Subcutaneous abdominal adipose tissue (tissue), 5 donors: Measurements from ENCODE around the gene SEC23A.

Experiments
- H3K27ac ChIP-seq: one replicate; pipeline ENCODE4 v1.7.0; 2013; ENCODE audit warnings: low read depth, mild to moderate bottlenecking, inconsistent platforms, low read length, moderate library complexity
- H3K27me3 ChIP-seq, 5 donors: one replicate each; pipeline ENCODE4 v1.7.0; 2013; ENCODE audit warnings: low read length in 5 of 5, inconsistent platforms in 1 of 5; ENCODE audit not compliant: control insufficient read depth in 5 of 5, insufficient read depth in 4 of 5
- H3K36me3 ChIP-seq, 5 donors: one replicate each; pipeline ENCODE4 v1.7.0; 2013; ENCODE audit warnings: low read length in 5 of 5; ENCODE audit not compliant: control insufficient read depth in 5 of 5, insufficient read depth in 5 of 5
- H3K4me1 ChIP-seq, 5 donors: one replicate each; pipeline ENCODE4 v1.7.0; 2013; ENCODE audit warnings: low read length in 5 of 5, mild to moderate bottlenecking in 3 of 5, moderate library complexity in 1 of 5; ENCODE audit not compliant: control insufficient read depth in 5 of 5, insufficient read depth in 5 of 5
- H3K4me3 ChIP-seq, 5 donors: one replicate each; pipeline ENCODE4 v1.7.0; 2013; ENCODE audit warnings: low read length in 5 of 5, low read depth in 1 of 5
- H3K9ac ChIP-seq, 5 donors: one replicate each; pipeline ENCODE4 v1.7.0; 2013; ENCODE audit warnings: low read length in 5 of 5, mild to moderate bottlenecking in 4 of 5, moderate library complexity in 3 of 5
- H3K9me3 ChIP-seq, 5 donors: one replicate each; pipeline ENCODE4 v1.7.0; 2013; ENCODE audit warnings: low read length in 5 of 5; ENCODE audit not compliant: control insufficient read depth in 5 of 5
- donor health status: healthy.
- donor health status: healthy.
- donor health status: healthy.
- donor health status: healthy.
- donor health status: healthy.

Gene SEC23A

GRCh38 chr14:38994731-38995130, 108.3 kb downstream of the SEC23A start:
- H3K27ac ChIP-seq = no peak overlapping the region
- H3K36me3 ChIP-seq = no peaks in the 10 kb centered on the region

GRCh38 chr14:38993981-38994380, 109.1 kb downstream of the SEC23A start:
- no peak overlapping the region for H3K4me3 ChIP-seq
- no peak overlapping the region for H3K27ac ChIP-seq
- H3K4me1 ChIP-seq = peaks cover 0 to 31% (median 0%) of the 10 kb centered on the region in 5 donors
- H3K27me3 ChIP-seq = no peaks in the 10 kb centered on the region
- H3K9me3 ChIP-seq = no peaks in the 10 kb centered on the region
- no peak overlapping the region for H3K9ac ChIP-seq
- H3K36me3 ChIP-seq = no peaks in the 10 kb centered on the region

More at GRCh38 chr14:38994731-38995130, 108.3 kb downstream of the SEC23A start:
- H3K9ac ChIP-seq = no peak overlapping the region
- H3K4me1 ChIP-seq = peaks cover 0 to 30% (median 0%) of the 10 kb centered on the region in 5 donors
- H3K27me3 ChIP-seq = no peaks in the 10 kb centered on the region
- H3K9me3 ChIP-seq = no peaks in the 10 kb centered on the region
- no peak overlapping the region for H3K4me3 ChIP-seq

- Histone ChIP-seq H3K4me3 (no peak overlapping the region), H3K4me1 (peaks cover 0 to 31% (median 0%) of the 10 kb centered on the region in 5 donors), H3K9ac (no peak overlapping the region), H3K9me3 (no peaks in the 10 kb centered on the region), H3K27me3 (no peaks in the 10 kb centered on the region), H3K36me3 (no peaks in the 10 kb centered on the region), H3K27ac (no peak overlapping the region)
Measured at GRCh38 chr14:38992067-38992844, 110.8 kb downstream of the SEC23A start.

- Histone ChIP-seq H3K36me3 (no peaks in the 10 kb centered on the region), H3K9ac (no peak overlapping the region), H3K9me3 (no peaks in the 10 kb centered on the region), H3K4me3 (no peak overlapping the region), H3K27ac (no peak overlapping the region), H3K27me3 (no peaks in the 10 kb centered on the region), H3K4me1 (peaks cover 0 to 31% (median 0%) of the 10 kb centered on the region in 5 donors)
Measured at GRCh38 chr14:38991299-38991698, 111.7 kb downstream of the SEC23A start.

GRCh38 chr14:38989922-38990546, 113.0 kb downstream of the SEC23A start:
- no peaks in the 10 kb centered on the region for H3K36me3 ChIP-seq
- peaks cover 0 to 23% (median 0%) of the 10 kb centered on the region in 5 donors for H3K4me1 ChIP-seq
- no peaks in the 10 kb centered on the region for H3K9me3 ChIP-seq
- no peak overlapping the region for H3K4me3 ChIP-seq
- H3K9ac ChIP-seq = peak overlapping the region in 1 of 5 donors; percentile 8
- H3K27me3 ChIP-seq = no peaks in the 10 kb centered on the region
- no peak overlapping the region for H3K27ac ChIP-seq

GRCh38 chr14:38987781-38988180, 115.3 kb downstream of the SEC23A start:
- Histone ChIP-seq H3K4me1 (peaks cover 0 to 10% (median 0%) of the 10 kb centered on the region in 5 donors), H3K9ac (no peak overlapping the region), H3K4me3 (no peak overlapping the region), H3K27me3 (no peaks in the 10 kb centered on the region), H3K36me3 (no peaks in the 10 kb centered on the region), H3K27ac (no peak overlapping the region), H3K9me3 (no peaks in the 10 kb centered on the region)

- H3K9ac ChIP-seq = no peak overlapping the region
- H3K9me3 ChIP-seq = no peaks in the 10 kb centered on the region
- H3K4me3 ChIP-seq = no peak overlapping the region
- no peaks in the 10 kb centered on the region for H3K27me3 ChIP-seq
- no peaks in the 10 kb centered on the region for H3K4me1 ChIP-seq
- H3K27ac ChIP-seq = no peak overlapping the region
- no peaks in the 10 kb centered on the region for H3K36me3 ChIP-seq
Measured at GRCh38 chr14:38982837-38983236, 120.2 kb downstream of the SEC23A start.

GRCh38 chr14:38982278-38982677, 120.8 kb downstream of the SEC23A start:
- Histone ChIP-seq H3K4me1 (no peaks in the 10 kb centered on the region), H3K4me3 (no peak overlapping the region), H3K9me3 (no peaks in the 10 kb centered on the region), H3K27me3 (no peaks in the 10 kb centered on the region), H3K27ac (no peak overlapping the region), H3K36me3 (no peaks in the 10 kb centered on the region), H3K9ac (no peak overlapping the region)
